Suppressor macrophage treated with lipopolysaccharide for 4 hours (primary cell): ENCODE results near the gene AHSG.

ENCODE experiments used
- DNase-seq: peaks from one replicate; pipeline ENCODE4 v3.0.0-alpha.2; 2020

Gene AHSG

DNA sequence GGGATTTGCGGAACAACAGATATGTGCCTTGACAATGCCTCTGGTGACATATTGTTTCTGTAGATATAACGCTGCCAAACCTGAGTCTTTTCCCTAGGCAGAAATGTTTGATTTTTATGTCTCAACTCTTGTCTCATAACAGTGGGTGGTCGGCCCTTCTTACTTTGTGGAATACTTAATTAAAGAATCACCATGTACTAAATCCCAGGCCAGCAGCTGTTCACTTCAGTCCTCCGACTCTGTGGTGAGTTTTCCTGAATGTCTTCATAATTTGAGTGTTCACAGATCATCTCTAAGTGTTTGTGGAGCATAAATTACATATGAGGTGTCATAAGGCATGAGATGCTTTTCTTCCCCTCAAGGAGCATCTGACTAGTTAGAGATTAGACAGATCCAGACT lies 33.2 kb downstream of the AHSG start:
- DNase-seq, result no peak

DNA sequence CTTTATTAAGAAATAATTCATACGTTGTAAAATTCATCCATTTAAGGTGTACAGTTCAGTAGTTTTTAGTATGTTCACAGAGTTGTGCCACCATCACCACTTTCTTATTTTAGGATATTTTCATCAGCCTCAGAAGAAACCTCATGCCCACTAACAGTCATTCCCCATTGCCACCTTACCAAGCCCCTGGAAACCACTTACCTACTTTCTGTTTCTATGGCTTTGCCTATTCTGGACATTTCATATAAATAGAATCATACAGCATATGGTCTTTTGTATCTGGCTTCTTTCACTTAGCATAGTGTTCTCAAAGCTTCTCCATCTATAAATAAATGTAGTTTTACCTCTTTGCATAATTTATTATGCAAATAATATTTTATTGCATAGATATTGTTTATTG lies 34.0 kb downstream of the AHSG start:
- DNase-seq, result no peak

- DNase-seq, result no peak
Measured at GRCh38 chr3:186648851-186649250, 36.0 kb downstream of the AHSG start.

DNA sequence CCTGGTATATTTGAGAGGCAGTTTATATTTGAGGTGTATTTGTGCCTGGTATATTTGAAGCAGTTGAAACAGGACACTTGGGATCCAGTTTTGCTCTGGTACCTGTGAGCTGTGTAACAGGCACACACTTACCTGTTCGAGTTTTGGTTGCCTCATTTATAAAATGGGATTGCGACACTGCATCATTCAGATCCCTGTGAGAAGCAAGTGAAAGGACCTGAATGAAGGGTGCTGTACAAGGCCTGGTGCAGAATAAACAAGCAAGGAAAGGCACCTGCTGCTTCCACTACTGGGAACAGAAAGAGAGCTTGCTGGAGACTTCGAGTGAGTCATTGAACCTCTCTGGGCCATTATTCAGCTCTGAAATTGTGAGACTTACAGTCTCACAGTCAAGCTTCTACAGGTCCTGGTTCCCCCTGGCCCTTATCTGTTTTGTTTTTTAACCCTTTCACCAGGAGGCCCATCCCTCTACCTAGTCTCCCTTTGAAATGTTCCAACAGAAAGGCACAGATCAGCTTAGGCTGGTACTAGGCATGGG lies 38.9 kb downstream of the AHSG start:
- DNase-seq, result no peak

DNA sequence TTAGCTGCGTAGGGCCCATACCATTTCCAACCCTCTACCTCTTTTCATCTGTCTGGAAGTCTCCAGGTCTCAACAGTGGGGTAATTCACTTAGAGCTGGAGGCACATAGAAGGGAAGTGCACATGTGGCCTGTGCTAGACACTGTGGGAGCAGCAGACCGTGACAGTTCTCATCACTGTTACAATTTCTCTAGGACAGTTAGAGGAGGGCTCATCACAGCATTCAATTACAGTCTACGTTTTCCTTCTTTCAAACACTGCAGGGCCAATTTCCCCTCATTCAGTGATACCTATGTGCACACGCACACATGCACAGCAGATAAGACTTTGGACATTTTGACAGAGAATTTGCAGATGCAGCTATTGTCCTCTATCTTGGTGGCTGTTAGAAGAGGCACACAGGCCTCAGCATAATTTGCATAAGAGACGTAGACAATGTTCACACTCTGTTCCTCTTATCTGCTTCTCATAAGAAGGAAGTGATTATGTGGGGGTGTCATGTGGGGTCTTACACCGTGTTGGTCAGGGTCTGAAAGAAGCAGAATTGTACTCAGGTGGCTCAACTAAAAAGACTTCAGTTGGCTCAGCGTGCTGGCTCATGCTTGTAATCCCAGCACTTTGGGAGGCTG lies 40.3 kb downstream of the AHSG start:
- no peak for DNase-seq

DNA sequence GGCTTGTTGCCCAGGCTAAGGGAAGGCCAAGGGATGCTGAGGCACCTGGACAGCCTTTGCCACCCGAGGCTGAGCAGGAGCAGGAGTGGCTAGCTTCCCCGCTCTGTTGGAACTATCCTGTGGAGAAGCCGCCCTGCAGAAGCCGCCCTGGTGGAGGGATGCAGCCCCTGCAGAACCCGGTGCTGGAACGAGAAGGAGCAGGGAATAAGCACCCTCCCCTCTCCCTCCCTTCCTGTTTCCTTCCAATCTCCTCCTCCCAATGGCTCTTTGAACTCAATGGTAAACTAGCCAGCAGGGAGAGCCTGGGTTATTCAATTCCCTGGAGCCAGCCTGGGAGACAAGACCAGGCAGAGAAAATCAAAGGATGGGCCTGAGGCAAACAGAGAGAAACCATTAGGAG lies 41.1 kb downstream of the AHSG start:
- no peak for DNase-seq

DNA sequence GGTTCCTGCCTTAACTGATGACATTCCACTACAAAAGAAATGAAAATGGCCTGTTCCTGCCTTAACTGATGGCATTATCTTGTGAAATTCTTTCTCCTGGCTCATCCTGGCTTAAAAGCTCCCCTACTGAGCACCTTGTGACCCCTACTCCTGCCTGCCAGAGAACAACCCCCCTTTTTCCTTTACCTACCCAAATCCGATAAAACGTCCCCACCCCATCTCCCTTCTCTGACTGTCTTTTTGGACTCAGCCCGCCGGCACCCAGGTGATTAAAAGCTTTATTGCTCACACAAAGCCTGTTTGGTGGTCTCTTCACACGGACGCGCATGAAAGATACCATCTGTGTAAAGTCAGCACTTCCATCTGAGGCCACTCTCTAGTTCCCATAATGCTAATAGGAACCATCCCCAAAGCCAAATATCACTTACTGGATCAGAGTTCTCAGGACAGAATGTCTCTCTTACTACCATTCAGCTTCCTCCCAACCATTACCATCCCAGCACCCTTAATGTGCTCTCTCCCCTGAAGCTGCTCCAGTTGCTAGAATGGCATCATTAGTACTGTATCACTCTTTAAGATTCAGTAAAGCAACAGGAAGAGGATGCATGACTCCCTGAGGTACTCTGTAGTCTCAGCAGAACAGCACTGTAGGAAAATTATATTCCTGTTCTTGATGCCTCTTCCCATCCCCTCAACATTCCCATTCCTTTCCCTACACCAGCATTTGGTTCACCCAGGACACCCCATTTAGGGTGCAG lies 50.7 kb downstream of the AHSG start:
- DNase-seq, result no peak

DNA sequence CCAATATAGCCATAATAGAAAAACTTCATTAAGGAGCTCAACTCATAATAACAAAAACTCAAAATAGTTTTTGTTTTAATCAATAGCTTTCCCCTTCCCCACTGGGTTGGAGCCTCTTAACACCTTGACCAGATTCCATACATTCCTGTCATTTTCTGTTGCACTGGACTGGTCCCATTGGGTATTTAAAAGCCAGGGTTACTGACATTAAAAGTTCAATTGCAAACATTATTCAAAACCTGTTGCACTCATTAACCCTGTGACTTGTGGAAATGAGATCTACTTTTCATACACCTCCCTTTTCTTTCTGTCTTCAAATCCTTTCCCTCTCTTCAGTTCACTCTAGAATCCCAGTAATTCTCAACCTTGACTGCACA lies 51.2 kb downstream of the AHSG start:
- no peak for DNase-seq

GRCh38 chr3:186664506-186664905 lies 51.6 kb downstream of the AHSG start:
- DNase-seq, result no peak

DNA sequence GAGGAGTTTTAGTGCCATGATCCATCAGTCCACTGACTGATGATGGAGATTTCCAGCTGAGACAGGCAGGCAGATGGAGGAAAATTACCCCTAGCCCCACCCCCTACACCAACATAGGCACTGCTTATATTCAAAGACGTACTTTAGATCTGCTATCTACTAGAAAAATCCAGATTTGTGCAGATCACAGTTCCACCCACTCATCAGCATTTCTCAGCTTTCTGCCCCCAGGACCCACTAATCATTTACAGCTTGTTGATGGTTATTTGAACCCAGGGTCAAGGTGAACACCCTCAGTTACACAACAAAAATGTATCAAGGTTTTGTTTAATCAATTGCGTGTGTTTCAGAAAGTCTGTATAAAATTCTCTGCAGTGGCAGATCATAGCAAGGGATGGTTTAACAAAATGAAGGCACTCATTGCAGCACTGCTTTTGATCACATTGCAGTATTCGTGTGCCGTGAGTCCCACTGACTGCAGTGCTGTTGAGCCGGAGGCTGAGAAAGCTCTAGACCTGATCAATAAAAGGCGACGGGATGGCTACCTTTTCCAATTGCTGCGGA lies 52.8 kb downstream of the AHSG start, which contains the start of gene HRG:
Gene HRG, plus strand, starts transcription at position 390 of the 564 bp plus-strand sequence. Its CDS starts 18 bp downstream, at position 408.
- no peak for DNase-seq

- peak; percentile 9 for DNase-seq
Measured at GRCh38 chr3:186668426-186668825, 55.6 kb downstream of the AHSG start.

GRCh38 chr3:186669378-186670084 lies 56.7 kb downstream of the AHSG start:
- DNase-seq, result no peak

- DNase-seq, result peak; percentile 35
Measured at GRCh38 chr3:186670155-186670554, 57.3 kb downstream of the AHSG start.
